Nucleus accumbens (tissue), 56 donors: ENCODE measurements around the gene DYNLT2.

ENCODE experiments used
- DNase-seq, 56 donors: peaks; one replicate each; lab custom pipeline; 2025; lab: John Stamatoyannopoulos, UW

The DYNLT2 gene

GRCh38 chr6:169751242-169752073 lies at the start of gene DYNLT2, which contains the start of gene ERMARD:
TSS of gene DYNLT2 (minus strand) at chr6:169751572. CDS start at chr6:169751458, 114 bp downstream.
TSS of gene ERMARD (plus strand) at chr6:169751622. CDS start at chr6:169751658, 36 bp downstream.
- peak; percentile 27 to 96 (median 89) for DNase-seq

- peak in 34 of 56 donors; percentile 9 to 65 (median 34) for DNase-seq
Observed at GRCh38 chr6:169800668-169801395, 49.5 kb upstream of the DYNLT2 start.

- DNase-seq, result no peak
Observed at GRCh38 chr6:169800116-169800667, 48.8 kb upstream of the DYNLT2 start.

- peak in 17 of 56 donors; percentile 5 to 44 (median 16) for DNase-seq
Observed at GRCh38 chr6:169799474-169799926, 48.1 kb upstream of the DYNLT2 start.

- no peak for DNase-seq
Observed at GRCh38 chr6:169798764-169799473, 47.5 kb upstream of the DYNLT2 start.

- no peak for DNase-seq
Observed at GRCh38 chr6:169795196-169795595, 43.8 kb upstream of the DYNLT2 start.

GRCh38 chr6:169794317-169795055 lies 43.1 kb upstream of the DYNLT2 start:
- DNase-seq, result no peak

GRCh38 chr6:169793408-169793807 lies 42.0 kb upstream of the DYNLT2 start:
- DNase-seq, result no peak

GRCh38 chr6:169792306-169793015 lies 41.1 kb upstream of the DYNLT2 start:
- no peak for DNase-seq

- DNase-seq, result no peak
Observed at GRCh38 chr6:169791721-169792131, 40.4 kb upstream of the DYNLT2 start.

GRCh38 chr6:169789944-169790927 lies 38.9 kb upstream of the DYNLT2 start:
- DNase-seq, result peak in 53 of 56 donors; percentile 31 to 85 (median 67)

- DNase-seq, result no peak
Observed at GRCh38 chr6:169789146-169789943, 38.0 kb upstream of the DYNLT2 start.

GRCh38 chr6:169788809-169789145 lies 37.4 kb upstream of the DYNLT2 start:
- DNase-seq, result no peak

- DNase-seq, result no peak
Observed at GRCh38 chr6:169787797-169788196, 36.4 kb upstream of the DYNLT2 start.

GRCh38 chr6:169786349-169786748 lies 35.0 kb upstream of the DYNLT2 start:
- DNase-seq, result no peak

GRCh38 chr6:169785566-169785965 lies 34.2 kb upstream of the DYNLT2 start:
- no peak for DNase-seq

- DNase-seq, result no peak
Observed at GRCh38 chr6:169784821-169785340, 33.5 kb upstream of the DYNLT2 start.
